Testis (tissue), 2 donors: ENCODE data around the gene GEMIN7.

Source experiments
- POLR2A ChIP-seq: fragments of 450-650 bp; IDR thresholded peaks from one replicate; pipeline ENCODE4 v1.6.1; 2017; ENCODE audit warnings: antibody characterized with exemption, mild to moderate bottlenecking, moderate library complexity
- TF ChIP-seq, protein P1 (sequence below), 3 experiments: fragments of 450-650 bp in 2 of 3; fragments of 200-600 bp in 1 of 3; sonication (generic) in 1 of 3; IDR thresholded peaks; one replicate each; pipeline ENCODE4 v1.5.1; 2016 to 2019; ENCODE audit warnings: antibody characterized with exemption in 3 of 3, mild to moderate bottlenecking in 2 of 3, moderate library complexity in 1 of 3

DNA sequence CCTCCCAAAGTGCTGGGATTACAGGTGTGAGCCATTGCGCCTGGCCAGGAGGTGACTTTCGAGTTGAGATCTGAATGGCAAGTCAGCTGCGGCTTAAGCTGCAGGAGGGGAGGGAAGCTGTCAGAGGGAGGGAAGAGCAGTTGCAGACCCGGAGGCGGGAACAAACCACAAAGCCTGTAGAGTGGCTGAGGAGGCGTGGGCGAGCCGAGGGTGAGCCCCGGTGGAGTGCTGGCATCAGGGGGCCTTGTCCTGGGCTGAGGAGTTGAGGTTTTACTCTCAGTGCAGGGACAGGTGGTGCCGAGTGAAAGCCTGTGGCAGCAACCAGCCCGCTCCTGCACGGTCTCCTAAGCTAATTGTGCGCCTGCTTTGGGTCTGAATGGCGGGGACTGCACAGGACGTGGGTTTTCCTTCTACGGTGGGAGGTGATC is 38.1 kb downstream of the GEMIN7 start:
- no peak for TF ChIP-seq POLR2A
- TF ChIP-seq, protein P1, sequence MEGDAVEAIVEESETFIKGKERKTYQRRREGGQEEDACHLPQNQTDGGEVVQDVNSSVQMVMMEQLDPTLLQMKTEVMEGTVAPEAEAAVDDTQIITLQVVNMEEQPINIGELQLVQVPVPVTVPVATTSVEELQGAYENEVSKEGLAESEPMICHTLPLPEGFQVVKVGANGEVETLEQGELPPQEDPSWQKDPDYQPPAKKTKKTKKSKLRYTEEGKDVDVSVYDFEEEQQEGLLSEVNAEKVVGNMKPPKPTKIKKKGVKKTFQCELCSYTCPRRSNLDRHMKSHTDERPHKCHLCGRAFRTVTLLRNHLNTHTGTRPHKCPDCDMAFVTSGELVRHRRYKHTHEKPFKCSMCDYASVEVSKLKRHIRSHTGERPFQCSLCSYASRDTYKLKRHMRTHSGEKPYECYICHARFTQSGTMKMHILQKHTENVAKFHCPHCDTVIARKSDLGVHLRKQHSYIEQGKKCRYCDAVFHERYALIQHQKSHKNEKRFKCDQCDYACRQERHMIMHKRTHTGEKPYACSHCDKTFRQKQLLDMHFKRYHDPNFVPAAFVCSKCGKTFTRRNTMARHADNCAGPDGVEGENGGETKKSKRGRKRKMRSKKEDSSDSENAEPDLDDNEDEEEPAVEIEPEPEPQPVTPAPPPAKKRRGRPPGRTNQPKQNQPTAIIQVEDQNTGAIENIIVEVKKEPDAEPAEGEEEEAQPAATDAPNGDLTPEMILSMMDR (IDR thresholded peaks at IDR 0.05), result no peak
